Caki2 (cell line): ENCODE measurements around the gene MRI1. TPM values are rescaled to one million over a fixed set of nuclear protein-coding genes. Genes with fewer than 3 reads are reported as not detected.
A peak's percentile ranks its signal among the peaks of the same experiment; 100 is the strongest.
"Not testable (repeated sequence)": the region's sequence is repeated elsewhere in the genome, so short reads cannot be mapped to it uniquely, and the experiment has no call there.

ENCODE experiments used
- DNase-seq: peaks from one replicate; pipeline ENCODE4 v3.0.0-alpha.2; 2015; ENCODE audit warnings: low read depth
- in situ Hi-C: cut with HindIII; loops from 2 replicates; pipeline ENCODE4 v1.10.0; 2016; ENCODE audit warnings: low sequenced_read_pairs, low pct_unique_long_range_greater_than_20kb, mixed read lengths
- total RNA-seq: library from RNA; depleted of rRNA; stranded (reverse); fragments of >200 nt; shearing (Covaris generic); gene quantifications from 2 replicates; pipeline ENCODE4 v1.2.3, GENCODE V29; 2014; ENCODE audit warnings: low replicate concordance

Gene MRI1
- total RNA-seq, 1 experiment from 2014 or later: 90.3 TPM

DNA sequence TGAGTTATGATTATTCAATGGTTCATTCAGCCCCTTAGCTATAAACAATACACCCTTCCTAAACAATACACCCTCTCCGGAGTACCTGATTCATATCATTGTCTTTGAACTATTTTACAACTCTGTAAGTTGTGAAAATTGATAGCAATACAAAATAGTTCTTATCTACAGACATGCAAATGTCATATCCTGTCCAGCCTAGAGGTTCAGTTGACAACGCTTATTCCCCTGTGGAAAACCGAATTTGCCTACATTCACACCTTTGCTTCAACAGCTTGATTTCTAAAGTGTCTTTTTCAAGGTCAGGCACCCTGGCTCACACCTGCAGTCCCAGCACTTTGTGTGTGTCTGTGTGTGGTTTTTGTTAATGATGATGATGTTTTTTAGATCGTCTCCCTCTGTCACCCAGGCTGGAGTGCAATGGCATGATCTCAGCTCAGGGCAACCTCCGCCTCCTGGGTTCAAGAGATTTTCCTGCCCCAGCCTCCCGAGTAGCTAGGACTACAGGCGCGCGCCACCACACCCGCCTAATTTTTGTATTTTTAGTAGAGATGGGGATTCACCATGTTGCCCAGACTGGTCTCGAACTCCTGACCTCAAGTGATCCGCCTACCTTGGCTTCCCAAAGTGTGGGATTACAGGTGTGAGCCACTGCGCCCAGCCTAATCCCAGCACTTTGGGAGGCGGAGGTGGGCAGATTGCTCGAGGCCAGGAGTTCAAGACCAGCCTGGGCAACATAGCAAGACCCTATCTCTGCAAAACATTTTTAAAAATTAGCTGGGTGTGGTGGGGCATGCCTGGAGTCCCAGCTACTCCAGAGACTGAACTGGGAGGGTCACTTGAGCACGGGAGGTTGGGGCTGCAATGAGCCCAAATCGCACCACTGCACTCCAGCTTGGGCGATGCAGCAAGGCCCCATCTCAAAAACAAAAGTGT is 19.5 kb downstream of the MRI1 start:
- no peak for DNase-seq
- in situ Hi-C loops: no loop called here

DNA sequence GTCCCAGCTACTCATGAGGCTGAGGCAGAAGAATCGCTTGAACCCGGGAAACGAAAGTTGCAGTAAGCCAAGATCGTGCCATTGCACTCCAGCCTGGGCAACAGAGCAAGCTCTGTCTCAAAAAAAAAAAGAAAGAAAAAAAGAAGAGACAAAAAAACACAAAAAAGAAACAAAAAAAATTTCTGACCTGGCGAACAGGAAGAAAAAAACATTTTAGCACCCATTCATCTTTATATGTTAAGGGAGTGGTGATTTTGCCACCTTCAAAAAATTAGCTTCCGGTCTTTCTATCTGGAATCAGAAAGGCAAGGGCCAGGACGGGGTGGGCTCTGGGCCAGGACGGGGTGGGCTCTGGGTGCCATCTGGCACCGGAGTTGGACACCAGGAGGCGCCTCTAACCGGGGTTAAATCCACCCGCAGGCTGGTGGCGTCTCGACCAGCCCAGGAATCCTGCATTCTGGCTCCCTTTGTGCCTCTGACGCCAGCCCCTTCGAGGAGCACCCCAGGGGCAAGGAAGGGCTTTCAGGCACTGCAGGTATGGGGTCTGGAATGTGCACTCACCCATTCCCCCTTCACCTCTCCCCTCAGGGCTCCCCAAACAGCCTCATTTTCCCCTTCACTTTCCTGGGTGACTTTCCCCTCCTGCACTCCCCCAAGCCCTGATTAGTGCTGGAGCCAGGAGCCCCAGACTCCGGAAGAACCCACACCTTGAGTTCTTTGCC is 20.6 kb downstream of the MRI1 start:
- in situ Hi-C loops: no loop called here
- DNase-seq: no peak

DNA sequence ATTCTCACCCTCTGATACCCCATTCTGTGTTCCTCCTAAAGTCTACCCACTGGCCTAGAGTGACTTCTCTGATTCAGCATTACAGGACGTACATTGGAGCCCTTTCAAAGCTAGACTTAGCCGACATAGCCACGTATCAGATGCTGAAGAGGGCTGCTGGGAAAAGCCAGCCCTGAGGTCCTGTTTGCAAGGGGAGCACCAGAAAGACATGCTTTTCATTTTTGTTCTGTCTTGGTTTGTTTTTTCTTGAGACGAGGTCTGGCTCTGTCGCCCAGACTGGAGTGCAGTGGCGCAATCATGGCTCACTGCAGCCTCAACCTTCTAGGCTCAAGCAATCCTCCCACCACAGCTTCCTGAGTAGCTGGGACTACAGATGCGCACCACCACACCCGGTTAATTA is 24.7 kb downstream of the MRI1 start:
- in situ Hi-C loops: no loop called here
- DNase-seq: no peak

- no peak for DNase-seq
These were observed 26.0 kb downstream of the MRI1 start for GRCh38 chr19:13790354-13790753.

DNA sequence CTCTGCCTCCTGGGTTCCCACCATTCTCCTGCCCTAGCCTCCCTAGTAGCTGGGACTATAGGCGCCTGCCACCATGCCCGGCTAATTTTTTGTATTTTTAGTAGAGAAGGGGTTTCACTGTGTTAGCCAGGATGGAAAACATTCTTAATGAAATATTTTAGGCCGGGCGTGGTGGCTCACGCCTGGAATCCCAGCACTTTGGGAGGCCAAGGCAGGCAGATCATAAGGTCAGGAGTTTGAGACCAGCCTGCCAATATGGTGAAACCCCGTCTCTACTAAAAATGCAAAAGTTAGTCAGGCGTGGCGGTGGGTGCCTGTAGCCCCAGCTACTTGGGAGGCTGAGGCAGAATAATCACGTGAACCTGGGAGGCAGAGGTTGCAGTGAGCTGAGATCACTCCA is 29.0 kb downstream of the MRI1 start:
- in situ Hi-C loops, DNase-seq: not testable (repeated sequence)

More at GRCh38 chr19:13790354-13790753, 26.0 kb downstream of the MRI1 start:
- in situ Hi-C loops: no loop called here

GRCh38 chr19:13794398-13794756 is 30.1 kb downstream of the MRI1 start:
- in situ Hi-C loops: no loop called here
- peak; percentile 77 for DNase-seq

GRCh38 chr19:13794757-13795589 is 30.7 kb downstream of the MRI1 start, which contains the start of gene ZSWIM4:
ZSWIM4 (plus strand) TSS chr19:13795443; CDS start chr19:13795649, 206 bp downstream.
- in situ Hi-C loops: no loop called here
- DNase-seq: peak; percentile 98

DNA sequence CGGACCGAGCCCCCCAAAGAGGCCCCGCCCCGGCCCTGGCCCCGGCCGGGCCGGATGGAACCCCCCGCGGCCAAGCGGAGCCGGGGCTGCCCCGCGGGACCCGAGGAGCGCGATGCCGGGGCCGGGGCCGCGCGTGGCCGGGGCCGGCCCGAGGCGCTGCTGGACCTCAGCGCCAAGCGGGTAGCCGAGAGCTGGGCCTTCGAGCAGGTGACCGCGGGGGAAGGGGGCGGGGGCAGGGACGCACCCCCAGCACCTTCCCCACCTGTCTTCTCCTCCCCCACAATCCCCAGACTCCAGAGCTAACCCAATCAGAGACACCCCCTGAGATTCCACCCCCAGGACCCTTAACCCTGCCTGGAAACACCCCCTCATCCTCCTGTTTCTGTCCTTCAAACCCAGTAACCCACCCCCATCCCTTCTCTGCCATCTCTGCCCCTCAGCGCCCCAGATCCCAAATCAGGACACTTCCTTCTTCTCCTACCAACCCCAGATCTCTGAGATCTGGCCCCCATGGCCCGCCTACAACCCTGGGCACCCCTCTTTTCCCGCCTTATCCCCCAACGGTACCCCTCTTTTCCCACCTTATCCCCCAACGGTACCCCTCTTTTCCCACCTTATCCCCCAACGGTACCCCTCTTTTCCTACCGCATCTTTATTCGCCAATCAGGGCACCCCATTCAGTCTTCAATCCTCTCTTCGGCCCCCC is 31.4 kb downstream of the MRI1 start:
- peak; percentile 41 for DNase-seq
- in situ Hi-C loops: no loop called here

DNA sequence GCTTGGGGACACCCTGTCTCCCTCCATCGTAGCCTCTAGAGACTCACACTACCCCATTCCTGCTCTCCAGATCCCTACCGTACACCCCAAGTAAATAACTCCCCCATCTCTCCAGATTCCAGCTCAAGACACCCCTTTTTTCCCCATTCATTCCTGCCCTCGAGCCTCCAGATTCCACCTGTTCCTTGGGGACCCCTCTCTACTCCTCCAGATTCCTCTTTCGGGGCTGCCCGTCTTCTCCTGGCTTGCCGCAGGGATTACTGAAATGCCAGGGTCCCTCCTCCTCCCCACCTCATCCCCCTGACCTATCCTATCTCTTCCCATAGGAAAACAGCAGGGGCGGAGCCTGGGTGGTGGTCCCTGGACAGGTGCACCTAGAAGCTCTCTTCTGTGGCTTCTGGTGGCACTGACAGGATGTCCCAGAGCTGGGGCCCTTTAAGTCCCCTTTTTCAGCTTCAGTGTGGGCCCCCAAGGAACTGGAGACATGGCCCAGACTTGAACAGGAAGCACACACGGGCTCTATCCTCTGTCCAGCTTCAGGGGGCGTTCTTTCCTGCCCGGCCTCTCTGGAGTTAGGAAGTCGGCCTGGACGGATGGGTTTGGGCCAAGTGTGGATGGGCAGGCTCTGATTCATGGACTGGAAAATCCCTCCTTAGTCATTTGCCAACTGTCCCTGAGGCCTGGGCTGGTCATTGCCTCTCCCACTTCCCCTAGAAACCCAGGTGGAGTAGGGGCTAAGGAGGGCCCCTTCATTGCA is 32.2 kb downstream of the MRI1 start:
- DNase-seq: peak; percentile 95
- in situ Hi-C loops: no loop called here

- no peak for DNase-seq
- in situ Hi-C loops: no loop called here
These were observed 32.7 kb downstream of the MRI1 start for GRCh38 chr19:13797058-13797440.

DNA sequence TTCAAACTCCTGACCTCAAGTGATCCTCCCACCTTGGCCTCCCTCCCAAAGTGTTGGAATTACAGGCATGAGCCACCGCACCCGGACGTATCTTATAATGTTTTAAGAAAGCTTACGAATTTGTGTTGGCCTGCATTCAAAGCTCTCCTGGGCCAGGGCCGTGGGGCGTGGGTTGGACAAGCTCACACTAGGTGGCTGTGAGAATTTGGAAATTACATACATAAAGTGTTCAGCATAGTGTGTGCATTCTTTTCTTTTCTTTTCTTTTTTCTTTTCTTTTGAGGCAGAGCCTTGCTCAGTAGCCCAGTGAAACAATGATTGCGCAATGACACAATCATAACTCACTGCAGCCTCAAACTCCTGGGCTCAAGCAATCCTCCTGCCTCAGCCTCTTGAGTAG is 33.5 kb downstream of the MRI1 start:
- peak; percentile 68 for DNase-seq
- in situ Hi-C loops: no loop called here

GRCh38 chr19:13799669-13800068 is 35.3 kb downstream of the MRI1 start:
- no peak for DNase-seq
- in situ Hi-C loops: no loop called here

DNA sequence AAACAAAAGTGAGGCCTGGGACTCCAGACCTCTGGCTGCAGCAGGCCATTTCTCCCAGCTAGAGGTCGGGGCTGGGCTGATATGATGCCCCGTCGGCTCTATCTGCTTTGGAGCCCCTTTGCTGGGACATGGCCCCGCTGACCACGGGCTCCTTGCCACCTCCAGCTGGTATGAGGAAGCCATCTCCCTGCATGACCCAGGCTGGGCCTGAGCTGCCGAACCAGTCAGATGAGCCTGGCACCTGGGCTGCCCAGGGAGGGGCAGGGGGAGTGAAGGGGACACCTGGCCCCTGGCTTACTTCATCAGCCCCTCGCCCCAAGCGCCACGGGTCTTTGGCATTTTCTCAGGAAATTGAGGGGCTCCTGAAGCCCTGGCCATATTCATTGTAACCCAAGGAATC is 38.7 kb downstream of the MRI1 start:
- in situ Hi-C loops: no loop called here
- no peak for DNase-seq

DNA sequence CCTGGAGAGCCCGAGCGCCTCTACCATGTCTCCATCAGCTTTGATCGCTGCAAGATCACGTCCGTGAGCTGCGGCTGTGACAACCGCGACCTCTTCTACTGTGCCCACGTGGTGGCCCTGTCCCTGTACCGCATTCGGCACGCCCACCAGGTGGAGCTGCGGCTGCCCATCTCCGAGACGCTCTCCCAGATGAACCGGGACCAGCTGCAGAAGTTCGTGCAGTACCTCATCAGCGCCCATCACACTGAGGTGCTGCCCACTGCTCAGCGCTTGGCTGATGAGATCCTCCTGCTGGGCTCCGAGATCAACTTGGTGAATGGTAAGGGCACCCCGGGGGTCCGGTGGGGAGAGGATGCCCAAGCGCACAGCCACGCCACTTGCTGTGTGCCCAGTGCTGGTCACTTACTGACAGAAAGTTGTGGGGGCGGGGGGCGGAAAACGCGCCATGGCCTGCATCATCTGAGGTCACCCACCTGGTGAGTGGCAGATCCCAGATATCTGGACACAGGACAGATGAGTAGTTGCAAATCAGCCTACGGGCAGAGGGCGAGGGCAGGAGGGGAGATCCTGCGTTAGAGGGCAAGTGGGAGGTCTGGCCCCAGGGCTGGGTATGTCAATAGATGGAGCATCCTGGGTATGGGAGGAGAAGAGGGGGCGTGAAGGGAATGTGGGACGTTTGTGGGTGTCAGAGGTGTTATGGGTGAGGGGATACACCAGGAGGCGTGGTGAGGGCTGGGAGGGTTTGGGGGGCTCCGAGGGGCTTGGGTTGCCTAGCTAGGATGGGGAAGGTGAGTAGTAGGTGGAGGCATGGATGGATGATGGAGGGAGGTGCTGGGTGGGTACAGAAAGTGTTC is 40.7 kb downstream of the MRI1 start:
- DNase-seq: no peak
- in situ Hi-C loops: no loop called here

DNA sequence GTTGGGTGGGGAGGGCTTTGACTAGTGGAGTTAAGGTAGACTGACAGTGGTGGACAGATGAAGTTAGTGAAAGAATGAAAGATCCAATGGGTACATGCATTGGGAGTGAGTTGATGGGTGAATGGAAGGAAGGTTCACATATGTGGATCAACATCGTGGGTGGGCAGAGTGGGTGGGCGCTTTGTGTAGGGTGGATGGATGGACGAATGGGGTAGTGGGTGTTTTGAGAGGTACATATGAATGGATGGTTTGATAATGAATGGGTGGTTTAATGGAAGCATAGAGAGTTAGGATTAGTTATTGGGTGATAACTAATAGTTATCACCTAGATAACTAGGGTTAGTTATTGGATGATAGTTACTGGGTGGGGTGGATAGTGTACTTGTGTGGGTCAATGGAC is 42.4 kb downstream of the MRI1 start:
- in situ Hi-C loops: no loop called here
- no peak for DNase-seq

GRCh38 chr19:13807421-13808021 is 43.2 kb downstream of the MRI1 start:
- DNase-seq: no peak
- in situ Hi-C loops: no loop called here
